Hepatocyte (in vitro differentiated cells): ENCODE measurements around the gene ACY1. TPM values are rescaled to one million over a fixed set of nuclear protein-coding genes. Genes with fewer than 3 reads are reported as not detected.

Experiments
- DNase-seq: peaks from one replicate; pipeline ENCODE4 v3.0.0-alpha.2; 2016; ENCODE audit warnings: low spot score
- H2AFZ ChIP-seq: fragments of 200-600 bp; sonication (generic); 2 replicates; pipeline ENCODE4 v1.6.0; 2016; ENCODE audit warnings: antibody characterized with exemption, mild to moderate bottlenecking
- H3K27ac ChIP-seq: fragments of 200-600 bp; sonication (generic); 2 replicates; pipeline ENCODE4 v1.5.1; 2016; ENCODE audit warnings: mild to moderate bottlenecking
- H3K27me3 ChIP-seq: fragments of 200-600 bp; sonication (generic); 2 replicates; pipeline ENCODE4 v1.6.1; 2016
- H3K36me3 ChIP-seq: fragments of 200-600 bp; sonication (generic); replicated peaks from 2 replicates; pipeline ENCODE4 v1.5.1; 2016; ENCODE audit warnings: low read depth; ENCODE audit not compliant: insufficient read depth
- H3K4me1 ChIP-seq: fragments of 200-600 bp; sonication (generic); 2 replicates; pipeline ENCODE4 v1.5.1; 2016; ENCODE audit warnings: mild to moderate bottlenecking, moderate library complexity; ENCODE audit not compliant: insufficient read depth
- H3K4me2 ChIP-seq: fragments of 200-600 bp; sonication (generic); 2 replicates; pipeline ENCODE4 v1.6.0; 2016
- H3K4me3 ChIP-seq: fragments of 200-600 bp; sonication (generic); 2 replicates; pipeline ENCODE4 v1.5.1; 2016; ENCODE audit warnings: mild to moderate bottlenecking
- H3K79me2 ChIP-seq: fragments of 200-600 bp; sonication (generic); 2 replicates; pipeline ENCODE4 v1.6.0; 2017; ENCODE audit warnings: mild to moderate bottlenecking
- H3K9me2 ChIP-seq: fragments of 200-600 bp; sonication (generic); replicated peaks from 2 replicates; pipeline ENCODE4 v1.6.0; 2017; ENCODE audit warnings: mild to moderate bottlenecking; ENCODE audit not compliant: insufficient read depth
- H3K9me3 ChIP-seq: fragments of 200-600 bp; sonication (generic); 2 replicates; pipeline ENCODE4 v1.5.1; 2016; ENCODE audit warnings: low read depth, mild to moderate bottlenecking
- H4K20me1 ChIP-seq: fragments of 200-600 bp; sonication (generic); 2 replicates; pipeline ENCODE4 v1.6.0; 2016; ENCODE audit warnings: mild to moderate bottlenecking; ENCODE audit not compliant: insufficient read depth, poor library complexity, severe bottlenecking
- CTCF ChIP-seq: fragments of 200-600 bp; sonication (generic); IDR thresholded peaks from 2 replicates; pipeline ENCODE4 v1.5.1; 2016; ENCODE audit warnings: antibody characterized with exemption, mild to moderate bottlenecking; ENCODE audit not compliant: poor library complexity
- EZH2 ChIP-seq: fragments of 200-600 bp; sonication (generic); IDR thresholded peaks from 2 replicates; pipeline ENCODE4 v1.6.1; 2016; ENCODE audit warnings: antibody characterized with exemption, mild to moderate bottlenecking, borderline replicate concordance
- EZH2phosphoT487 ChIP-seq: fragments of 200-600 bp; sonication (generic); IDR thresholded peaks from one replicate; pipeline ENCODE4 v1.6.1; 2018; ENCODE audit warnings: antibody characterized with exemption, mild to moderate bottlenecking, low read depth, moderate library complexity; ENCODE audit not compliant: unreplicated experiment, severe bottlenecking
- WGBS: methylation state at CpG from one replicate; pipeline ENCODE4 v1.1.6; 2016; ENCODE audit warnings: low lambda C conversion rate; ENCODE audit errors: missing lambda C conversion rate; 5-methylcytosine and 5-hydroxymethylcytosine counted together
- polyA plus RNA-seq: library from polyadenylated mRNA; unstranded; fragments of >200 nt; fragmentation: Nextera tagmentation; extraction: Ambion mirVana; gene quantifications from 2 replicates; pipeline ENCODE4 v1.2.1, GENCODE V29; 2016
- total RNA-seq: library from RNA; depleted of rRNA; stranded (reverse); fragments of >200 nt; gene quantifications from 2 replicates; pipeline ENCODE4 v1.2.3, GENCODE V29; 2014

The ACY1 gene
- total and polyA plus RNA-seq, 2 experiments from 2014 or later, result 164 to 183 TPM

DNA sequence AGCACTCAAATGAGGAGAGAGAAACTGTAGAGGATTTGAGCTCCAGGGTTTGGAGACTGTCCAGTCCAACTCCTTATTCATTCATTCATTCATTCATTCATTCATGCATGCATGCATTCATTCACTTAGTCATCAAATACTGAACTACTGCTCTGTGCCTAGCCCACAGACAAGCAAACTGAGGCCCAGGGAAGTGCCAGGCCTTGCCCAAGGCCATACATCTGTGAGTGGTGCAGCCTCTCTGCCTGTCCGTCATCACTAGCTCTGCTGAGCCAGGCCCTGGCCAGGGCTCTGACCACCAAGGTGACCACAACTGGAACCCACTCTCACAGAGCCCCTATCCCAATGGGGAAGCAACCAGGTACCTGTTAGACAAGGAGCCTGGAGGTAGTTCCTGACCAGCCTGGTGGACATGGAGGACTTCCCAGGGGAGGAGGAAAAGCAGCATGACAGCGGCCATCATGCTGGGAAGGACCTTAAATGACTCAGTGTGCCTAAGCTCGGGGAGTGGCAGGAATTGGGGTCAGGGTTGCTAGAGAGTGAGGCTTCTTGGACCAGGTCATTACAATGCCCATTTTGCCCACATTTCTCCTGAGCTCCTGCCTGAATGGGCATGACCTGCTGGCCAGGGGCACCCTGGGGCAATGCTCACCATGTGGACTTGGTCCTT is 39.9 kb downstream of the ACY1 start:
- no peak overlapping the region for H3K4me2 ChIP-seq
- H2AFZ ChIP-seq, result no peak overlapping the region
- H3K9me2 ChIP-seq, result no peaks in the 10 kb centered on the region

DNA sequence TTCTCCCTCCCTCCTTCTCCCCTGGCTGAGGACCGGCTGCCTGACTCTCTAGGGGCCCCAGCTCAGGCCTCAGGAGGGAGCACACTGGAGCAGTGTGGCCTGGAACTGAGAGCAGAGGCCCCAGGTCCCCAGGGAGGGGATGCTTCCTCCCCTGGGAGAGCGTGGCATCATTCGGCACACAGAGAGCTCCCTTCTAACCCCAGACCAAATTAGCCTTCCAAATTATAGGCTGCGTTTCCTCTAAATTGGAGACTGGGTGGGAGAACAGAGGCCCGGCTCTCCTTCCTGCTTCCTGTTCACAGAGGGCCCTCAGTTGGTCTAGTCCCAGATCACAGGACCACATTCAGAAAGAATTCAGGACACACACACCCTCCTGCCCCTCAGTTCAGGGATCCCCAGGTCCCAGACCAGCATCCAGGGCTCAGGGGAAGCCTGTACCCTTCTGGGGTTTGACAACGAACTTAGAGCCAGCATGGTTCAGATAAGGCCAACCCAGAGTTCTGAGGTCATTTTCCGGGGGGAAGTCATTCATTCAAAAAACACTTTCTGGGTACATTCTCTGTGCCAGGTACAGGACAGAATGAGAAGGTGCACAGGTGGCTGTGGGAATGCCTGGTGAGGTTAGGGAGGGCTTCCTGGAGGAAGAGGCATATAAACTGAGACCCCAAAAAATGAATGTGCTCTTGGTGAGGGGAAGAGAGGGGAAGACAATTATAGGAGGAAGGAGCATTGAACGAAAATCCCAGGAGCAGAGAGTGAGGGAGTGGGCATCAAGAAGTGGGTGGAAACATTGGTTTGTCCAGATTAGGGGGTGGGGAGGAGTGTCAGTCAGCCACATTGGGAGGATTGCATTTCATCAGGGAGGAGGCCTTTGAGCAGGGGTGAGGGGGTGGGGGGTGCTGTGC is 40.8 kb downstream of the ACY1 start:
- WGBS, result 75% methylated on average over 8 of the region's 8 CpGs
- H3K36me3 ChIP-seq, result no peaks in the 10 kb centered on the region
- no peaks in the 10 kb centered on the region for H3K27me3 ChIP-seq
- H3K9me3 ChIP-seq, result no peaks in the 10 kb centered on the region
- no peak overlapping the region for H3K4me3 ChIP-seq
- no peak for DNase-seq
- no peak overlapping the region for H2AFZ ChIP-seq
- TF ChIP-seq EZH2phosphoT487 (no peak), CTCF (no peak)
- no peaks in the 10 kb centered on the region for H3K79me2 ChIP-seq
- no peaks in the 10 kb centered on the region for H4K20me1 ChIP-seq
- no peaks in the 10 kb centered on the region for H3K9me2 ChIP-seq
- H3K27ac ChIP-seq, result no peak overlapping the region
- no peaks in the 10 kb centered on the region for H3K4me1 ChIP-seq
- no peak overlapping the region for H3K4me2 ChIP-seq

More for the DNA sequence above, 39.9 kb downstream of the ACY1 start:
- Histone ChIP-seq H3K27me3 (no peaks in the 10 kb centered on the region), H3K9me3 (no peaks in the 10 kb centered on the region), H3K79me2 (no peaks in the 10 kb centered on the region), H3K4me3 (no peak overlapping the region), H3K27ac (no peak overlapping the region), H4K20me1 (no peaks in the 10 kb centered on the region), H3K36me3 (no peaks in the 10 kb centered on the region), H3K4me1 (no peaks in the 10 kb centered on the region)
- 96% methylated on average over 3 of the region's 3 CpGs for WGBS
- TF ChIP-seq EZH2 (no peak), CTCF (no peak), EZH2phosphoT487 (no peak)
- DNase-seq, result no peak

- H3K27me3 ChIP-seq, result no peaks in the 10 kb centered on the region
- TF ChIP-seq EZH2phosphoT487 (no peak), CTCF (no peak), EZH2 (no peak)
- H3K27ac ChIP-seq, result no peak overlapping the region
- no peaks in the 10 kb centered on the region for H3K9me3 ChIP-seq
- no peak overlapping the region for H2AFZ ChIP-seq
- H4K20me1 ChIP-seq, result no peaks in the 10 kb centered on the region
- no peak for DNase-seq
- no peaks in the 10 kb centered on the region for H3K79me2 ChIP-seq
- WGBS, result 84% methylated on average over 6 of the region's 6 CpGs
- H3K9me2 ChIP-seq, result no peaks in the 10 kb centered on the region
- H3K4me1 ChIP-seq, result no peaks in the 10 kb centered on the region
- H3K4me3 ChIP-seq, result no peak overlapping the region
- no peak overlapping the region for H3K4me2 ChIP-seq
- no peaks in the 10 kb centered on the region for H3K36me3 ChIP-seq
Measured at GRCh38 chr3:52024765-52025452, 41.6 kb downstream of the ACY1 start.
